Hepatocyte (in vitro differentiated cells): ENCODE data around the gene ESPNL.

Experiments
- CTCF ChIP-seq: fragments of 200-600 bp; sonication (generic); IDR thresholded peaks from 2 replicates; pipeline ENCODE4 v1.5.1; 2016; ENCODE audit warnings: antibody characterized with exemption, mild to moderate bottlenecking; ENCODE audit not compliant: poor library complexity
- EZH2 ChIP-seq: fragments of 200-600 bp; sonication (generic); IDR thresholded peaks from 2 replicates; pipeline ENCODE4 v1.6.1; 2016; ENCODE audit warnings: antibody characterized with exemption, mild to moderate bottlenecking, borderline replicate concordance
- EZH2phosphoT487 ChIP-seq: fragments of 200-600 bp; sonication (generic); IDR thresholded peaks from one replicate; pipeline ENCODE4 v1.6.1; 2018; ENCODE audit warnings: antibody characterized with exemption, mild to moderate bottlenecking, low read depth, moderate library complexity; ENCODE audit not compliant: unreplicated experiment, severe bottlenecking

GRCh38 chr2:238155761-238156694 lies 55.9 kb downstream of the ESPNL start:
- TF ChIP-seq EZH2 (no peak), EZH2phosphoT487 (no peak), CTCF (no peak)
